WERI-Rb-1 (cell line): ENCODE measurements around the gene RRP1.

Source experiments
- DNase-seq: peaks from one replicate; pipeline ENCODE4 v3.0.0-alpha.2; 2020
- H3K27ac ChIP-seq: fragments of 250-450 bp; sonication (Bioruptor Pico); 2 replicates; pipeline ENCODE4 v1.5.1; 2020; ENCODE audit warnings: mild to moderate bottlenecking, moderate library complexity
- H3K27me3 ChIP-seq: fragments of 250-450 bp; sonication (Bioruptor Pico); 2 replicates; pipeline ENCODE4 v1.5.1; 2021; ENCODE audit warnings: mild to moderate bottlenecking, low read depth, moderate library complexity; ENCODE audit not compliant: insufficient read depth, severe bottlenecking
- H3K36me3 ChIP-seq: fragments of 250-450 bp; sonication (Bioruptor Pico); 2 replicates; pipeline ENCODE4 v1.5.1; 2020; ENCODE audit warnings: mild to moderate bottlenecking, moderate library complexity
- H3K4me3 ChIP-seq: 2 replicates; pipeline ENCODE4 v1.5.1; 2011; ENCODE audit warnings: low read depth, mild to moderate bottlenecking, control low read depth, low read length
- H3K9me3 ChIP-seq: fragments of 250-450 bp; sonication (Bioruptor Pico); 2 replicates; pipeline ENCODE4 v1.5.1; 2021; ENCODE audit warnings: mild to moderate bottlenecking, moderate library complexity; ENCODE audit not compliant: severe bottlenecking
- CTCF ChIP-seq: IDR thresholded peaks from 2 replicates; pipeline ENCODE4 v1.5.1; 2011; ENCODE audit warnings: low read depth, mild to moderate bottlenecking, control low read depth, inconsistent platforms, low read length

The RRP1 gene

GRCh38 chr21:43803558-43804300 is 14.4 kb downstream of the RRP1 start:
- no peak for DNase-seq
- Histone ChIP-seq H3K36me3 (peaks cover 75% of the 10 kb centered on the region), H3K27me3 (no peaks in the 10 kb centered on the region), H3K27ac (no peak overlapping the region), H3K9me3 (no peaks in the 10 kb centered on the region), H3K4me3 (no peak overlapping the region)
- no peak for TF ChIP-seq CTCF

DNA sequence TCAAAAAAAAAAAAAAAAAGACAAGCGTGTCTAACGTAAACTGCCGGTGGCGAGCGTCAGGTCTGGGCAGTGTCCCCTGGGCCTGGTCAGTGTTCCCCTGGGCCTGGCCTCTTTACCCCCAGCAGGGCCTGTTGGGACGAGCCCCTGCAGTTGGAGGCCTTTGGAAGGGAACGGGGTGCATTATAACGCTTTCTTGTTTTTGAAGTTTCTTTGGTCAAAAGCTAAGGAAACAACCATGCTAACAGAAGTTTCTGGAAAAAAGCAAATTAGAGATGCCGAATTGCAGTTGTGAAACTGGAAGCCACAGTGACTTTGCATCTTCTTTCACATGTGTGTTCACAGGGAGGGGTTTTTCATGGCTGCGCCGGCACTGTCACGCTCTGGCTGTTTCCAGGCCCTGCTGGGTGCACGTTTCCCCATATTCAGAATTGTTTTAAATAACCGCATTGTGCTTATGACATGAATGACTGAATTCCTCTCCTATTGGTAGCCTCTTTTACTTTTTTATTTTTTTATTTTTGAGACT is 16.0 kb downstream of the RRP1 start:
- no peak overlapping the region for H3K4me3 ChIP-seq
- H3K27ac ChIP-seq = no peak overlapping the region; the same call in 1 of the 2 replicates
- peaks cover 59% of the 10 kb centered on the region for H3K36me3 ChIP-seq
- no peaks in the 10 kb centered on the region for H3K27me3 ChIP-seq
- DNase-seq = no peak
- no peak for TF ChIP-seq CTCF
- H3K9me3 ChIP-seq = no peaks in the 10 kb centered on the region

DNA sequence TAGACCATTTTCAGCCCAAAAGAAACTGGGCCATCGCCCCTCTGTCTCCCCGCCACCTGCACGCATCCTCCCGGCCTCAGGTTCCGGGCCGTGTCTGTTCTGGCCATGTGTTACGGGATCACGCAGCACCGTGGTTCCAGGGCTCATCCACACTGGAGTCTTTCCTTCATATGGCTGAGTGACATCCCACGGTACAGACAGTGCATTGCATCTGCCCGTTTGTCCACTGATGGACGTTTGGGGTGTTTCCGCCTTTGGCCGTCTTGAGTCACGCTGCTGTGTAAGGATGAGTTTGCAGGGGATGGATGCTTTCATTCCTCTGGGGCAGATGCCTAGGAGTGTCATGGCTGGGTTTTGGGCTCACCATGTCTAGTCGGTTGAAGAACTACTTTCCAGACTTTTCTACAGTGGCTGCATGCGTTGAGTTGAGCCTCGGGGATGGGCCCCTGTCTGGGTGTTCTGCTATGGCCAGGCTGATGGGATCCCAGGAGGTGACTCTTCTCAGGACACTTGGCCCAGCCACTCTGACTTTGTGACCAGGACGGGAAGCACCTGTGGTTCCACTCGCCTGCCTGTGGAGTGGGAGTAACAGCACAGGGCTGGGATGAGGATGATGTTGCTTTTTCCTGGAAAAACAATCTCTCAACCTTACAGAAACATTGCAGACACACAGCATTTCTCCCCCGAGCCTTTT is 16.8 kb downstream of the RRP1 start:
- no peak for DNase-seq
- no peak overlapping the region for H3K27ac ChIP-seq
- H3K9me3 ChIP-seq = no peaks in the 10 kb centered on the region
- no peak for TF ChIP-seq CTCF
- no peak overlapping the region for H3K4me3 ChIP-seq
- H3K27me3 ChIP-seq = no peaks in the 10 kb centered on the region
- H3K36me3 ChIP-seq = peaks cover 51% of the 10 kb centered on the region

- H3K4me3 ChIP-seq = no peak overlapping the region
- no peak for TF ChIP-seq CTCF
Measured at GRCh38 chr21:43808367-43808766, 19.0 kb downstream of the RRP1 start.

GRCh38 chr21:43808832-43809251 is 19.5 kb downstream of the RRP1 start:
- Histone ChIP-seq H3K9me3 (no peaks in the 10 kb centered on the region), H3K36me3 (peaks cover 25% of the 10 kb centered on the region), H3K27ac (no peak overlapping the region), H3K27me3 (no peaks in the 10 kb centered on the region), H3K4me3 (no peak overlapping the region)
- no peak for DNase-seq
- TF ChIP-seq CTCF = no peak

More at GRCh38 chr21:43808367-43808766, 19.0 kb downstream of the RRP1 start:
- H3K27ac ChIP-seq = no peak overlapping the region
- no peak for DNase-seq
- no peaks in the 10 kb centered on the region for H3K27me3 ChIP-seq
- H3K36me3 ChIP-seq = peaks cover 30% of the 10 kb centered on the region
- H3K9me3 ChIP-seq = no peaks in the 10 kb centered on the region
